HCT116 (cell line): ENCODE results near the gene PTGER1.

Source experiments
- ATF3 ChIP-seq: IDR thresholded peaks from 2 replicates; pipeline ENCODE4 v1.6.1; 2012
- CTCF ChIP-seq, 3 experiments: fragments of 200-600 bp in 1 of 3; sonication (generic) in 1 of 3; IDR thresholded peaks in 2 of 3; conservative IDR thresholded peaks in 1 of 3; 2 replicates each; pipeline ENCODE4 v1.5.1; 2012 to 2017; ENCODE audit warnings: low read depth in 2 of 3, low read length in 2 of 3, antibody characterized with exemption in 1 of 3, borderline replicate concordance in 1 of 3, control low read depth in 1 of 3, mild to moderate bottlenecking in 1 of 3, mixed read lengths in 1 of 3, mixed run types in 1 of 3, moderate library complexity in 1 of 3; ENCODE audit not compliant: insufficient read depth in 1 of 3
- EZH2 ChIP-seq: fragments of 200-600 bp; sonication (generic); IDR thresholded peaks from 2 replicates; pipeline ENCODE4 v1.6.1; 2017; ENCODE audit warnings: antibody characterized with exemption, mixed run types
- JUND ChIP-seq: IDR thresholded peaks from 2 replicates; pipeline ENCODE4 v1.6.1; 2012
- MAX ChIP-seq: IDR thresholded peaks from 2 replicates; pipeline ENCODE4 v1.6.1; 2012
- POLR2A ChIP-seq: IDR thresholded peaks from 2 replicates; pipeline ENCODE4 v1.7.0; 2011; ENCODE audit warnings: borderline replicate concordance; ENCODE audit not compliant: insufficient read depth, insufficient read length; ENCODE audit errors: extremely low read depth
- POLR2AphosphoS5 ChIP-seq: IDR thresholded peaks from 2 replicates; pipeline ENCODE4 v1.6.1; 2011; ENCODE audit warnings: mild to moderate bottlenecking, low read depth, low read length, moderate library complexity
- RAD21 ChIP-seq: IDR thresholded peaks from 2 replicates; pipeline ENCODE4 v1.6.1; 2012; ENCODE audit warnings: low read depth, mild to moderate bottlenecking
- REST ChIP-seq: IDR thresholded peaks from 2 replicates; pipeline ENCODE4 v1.6.1; 2012; ENCODE audit warnings: low read depth
- SIN3A ChIP-seq: IDR thresholded peaks from 2 replicates; pipeline ENCODE4 v1.6.1; 2012; ENCODE audit warnings: low read depth
- SRF ChIP-seq: IDR thresholded peaks from 2 replicates; pipeline ENCODE4 v1.6.1; 2012; ENCODE audit warnings: low read depth
- ZBTB33 ChIP-seq: IDR thresholded peaks from 2 replicates; pipeline ENCODE4 v1.6.1; 2011; ENCODE audit warnings: mild to moderate bottlenecking, low read length, moderate library complexity; ENCODE audit not compliant: insufficient replicate concordance; ENCODE audit errors: extremely low read depth
- ZFX ChIP-seq: fragments of 450-650 bp; IDR thresholded peaks from 2 replicates; pipeline ENCODE4 v1.6.1; 2017

GRCh38 chr19:14437578-14438140 lies 37.5 kb downstream of the PTGER1 start:
- TF ChIP-seq CTCF (IDR thresholded peaks at IDR 0.05 in 2 of 3, conservative IDR thresholded peaks at IDR 0.05 in 1 of 3; ENCODE audit: borderline replicate concordance in 1 of 3, insufficient read depth in 1 of 3, low read depth in 2 of 3, low read length in 2 of 3) (no peak), POLR2A (no peak), ZFX (no peak), SRF (no peak), POLR2AphosphoS5 (no peak), REST (no peak), SIN3A (no peak), MAX (no peak), JUND (no peak), ATF3 (no peak), RAD21 (no peak), EZH2 (no peak), ZBTB33 (no peak)
